Ishikawa (cell line): ENCODE results near the gene AK1.

Source experiments
- CEBPB ChIP-seq: IDR thresholded peaks from 2 replicates; pipeline ENCODE4 v1.6.1; 2012
- CREB1 ChIP-seq: IDR thresholded peaks from 2 replicates; pipeline ENCODE4 v1.6.1; 2012; ENCODE audit warnings: low read depth
- EGR1 ChIP-seq: IDR thresholded peaks from 2 replicates; pipeline ENCODE4 v1.6.1; 2012
- EP300 ChIP-seq: IDR thresholded peaks from 2 replicates; pipeline ENCODE4 v1.6.1; 2012; ENCODE audit warnings: borderline replicate concordance
- FOXM1 ChIP-seq: IDR thresholded peaks from 2 replicates; pipeline ENCODE4 v1.6.1; 2012; ENCODE audit warnings: low read depth, borderline replicate concordance
- MAX ChIP-seq: IDR thresholded peaks from 2 replicates; pipeline ENCODE4 v1.6.1; 2012
- NFIC ChIP-seq: IDR thresholded peaks from 2 replicates; pipeline ENCODE4 v1.6.1; 2012
- RAD21 ChIP-seq: IDR thresholded peaks from 2 replicates; pipeline ENCODE4 v1.6.1; 2012; ENCODE audit warnings: low read depth
- REST ChIP-seq: IDR thresholded peaks from 2 replicates; pipeline ENCODE4 v1.6.1; 2012; ENCODE audit warnings: low read depth, mild to moderate bottlenecking
- TAF1 ChIP-seq: IDR thresholded peaks from 2 replicates; pipeline ENCODE4 v1.6.1; 2012; ENCODE audit warnings: low read depth, mild to moderate bottlenecking
- TCF12 ChIP-seq: IDR thresholded peaks from 2 replicates; pipeline ENCODE4 v1.6.1; 2012; ENCODE audit warnings: low read depth
- TEAD4 ChIP-seq: IDR thresholded peaks from 2 replicates; pipeline ENCODE4 v1.6.1; 2012
- USF1 ChIP-seq: IDR thresholded peaks from 2 replicates; pipeline ENCODE4 v1.6.1; 2012
- YY1 ChIP-seq: IDR thresholded peaks from 2 replicates; pipeline ENCODE4 v1.6.1; 2012; ENCODE audit warnings: low read depth
- ZBTB7A ChIP-seq: IDR thresholded peaks from 2 replicates; pipeline ENCODE4 v1.6.1; 2012; ENCODE audit warnings: low read depth

Gene AK1

DNA sequence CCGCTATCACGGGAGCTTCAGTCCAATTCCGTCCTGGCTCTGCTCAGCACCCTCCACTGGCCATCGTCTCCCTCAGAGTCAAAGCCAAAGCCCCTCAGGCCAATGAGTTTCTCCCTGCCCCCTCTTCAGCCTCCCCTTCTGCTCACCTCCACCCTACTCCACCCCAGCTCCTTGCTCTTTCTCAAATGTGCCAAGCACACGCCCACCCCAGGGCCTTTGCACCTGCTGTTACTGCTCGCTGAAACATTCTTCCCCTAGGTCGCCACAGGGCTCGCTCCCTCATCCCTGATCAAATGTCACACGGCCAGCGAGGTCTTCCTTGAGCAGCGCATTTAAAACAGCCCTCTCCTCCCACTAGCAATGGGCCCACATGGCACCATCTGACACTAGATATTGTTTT lies 16.7 kb downstream of the AK1 start:
- TF ChIP-seq RAD21 (no peak), MAX (no peak), YY1 (no peak), USF1 (no peak), ZBTB7A (no peak), TCF12 (no peak), TAF1 (no peak), EGR1 (no peak), NFIC (no peak), EP300 (no peak), CEBPB (no peak), FOXM1 (no peak)

- TF ChIP-seq TCF12: no peak
These were observed 17.2 kb downstream of the AK1 start for GRCh38 chr9:127860260-127860659.

- TF ChIP-seq CEBPB (no peak), FOXM1 (no peak), TCF12 (no peak)
These were observed 19.4 kb downstream of the AK1 start for GRCh38 chr9:127858041-127858512.

GRCh38 chr9:127857278-127857677 lies 20.2 kb downstream of the AK1 start:
- TF ChIP-seq REST (no peak), TEAD4 (no peak), YY1 (no peak), EP300 (no peak), MAX (no peak)

DNA sequence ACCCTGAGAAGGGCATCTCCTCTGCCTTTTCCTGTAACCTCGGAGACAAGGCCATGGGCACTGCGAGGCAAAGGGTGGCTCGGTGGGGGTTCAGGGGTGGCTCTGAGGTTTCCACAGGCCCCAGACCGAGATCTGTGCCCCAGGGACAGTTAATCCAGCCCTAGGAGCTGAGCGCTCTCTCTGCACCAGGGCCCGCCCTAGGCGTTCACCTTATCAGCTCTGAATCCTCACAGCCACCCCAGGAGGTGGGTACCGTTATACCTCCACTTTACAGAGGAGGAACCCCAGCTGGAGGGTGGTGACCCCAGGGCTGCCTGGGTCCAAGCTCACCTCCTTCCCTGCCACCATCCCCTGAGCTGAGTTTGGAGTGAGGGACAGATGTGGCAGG lies 20.8 kb downstream of the AK1 start:
- TF ChIP-seq YY1 (no peak), NFIC (no peak), USF1 (no peak), CEBPB (no peak), EP300 (no peak), FOXM1 (no peak), RAD21 (no peak), TCF12 (no peak), TAF1 (no peak), ZBTB7A (no peak)

DNA sequence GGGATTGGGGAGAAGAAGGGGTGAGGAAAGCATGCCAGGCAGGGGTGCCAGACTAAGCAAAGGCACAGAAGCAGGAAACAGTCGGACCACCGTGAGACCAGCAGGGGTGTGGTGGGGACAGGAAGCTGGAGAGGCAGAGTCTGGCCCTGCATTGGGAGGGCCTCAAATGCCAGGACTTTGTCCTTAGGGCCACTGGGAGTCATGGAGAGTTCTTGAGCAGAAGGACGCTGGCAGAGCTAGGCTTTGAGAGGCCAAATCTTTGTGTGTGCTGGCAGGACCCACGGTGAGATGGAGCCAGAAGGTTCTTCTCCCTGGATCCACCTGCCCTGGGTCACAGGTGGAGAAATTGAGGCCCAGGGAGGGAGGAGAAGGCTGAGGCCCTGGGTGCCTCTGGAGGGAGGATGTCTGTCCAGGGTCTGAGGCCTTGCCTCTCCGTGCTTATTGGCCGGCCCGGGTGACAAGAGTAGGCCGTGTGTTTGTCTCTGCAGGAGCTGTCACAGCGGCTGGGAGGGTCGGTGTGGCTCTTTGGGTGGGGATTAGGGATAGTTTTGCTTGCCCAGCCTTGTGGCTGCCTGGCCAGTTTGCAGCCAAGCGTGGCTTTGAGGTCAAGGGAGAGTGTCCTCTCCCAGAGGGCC lies 21.3 kb downstream of the AK1 start:
- TF ChIP-seq TCF12 (no peak), ZBTB7A (no peak), TEAD4 (no peak), EGR1 (no peak), CEBPB (no peak), RAD21 (no peak), YY1 (no peak), CREB1 (no peak), FOXM1 (no peak), NFIC (no peak), TAF1 (no peak), MAX (no peak), EP300 (no peak), USF1 (no peak), REST (no peak)
